GM12878 (cell line): ENCODE measurements around the gene TRIM40.

Source experiments
- CTCF ChIP-seq, 3 experiments: IDR thresholded peaks in 2 of 3; conservative IDR thresholded peaks in 1 of 3; 2 replicates each; pipeline ENCODE4 v1.5.1; 2011; ENCODE audit warnings: low read depth in 3 of 3, low read length in 3 of 3, mild to moderate bottlenecking in 3 of 3, control low read depth in 2 of 3, moderate library complexity in 2 of 3, inconsistent platforms in 1 of 3, mixed read lengths in 1 of 3; ENCODE audit not compliant: control insufficient read depth in 2 of 3, insufficient read depth in 1 of 3; ENCODE audit errors: extremely low read depth in 1 of 3
- POLR2AphosphoS5 ChIP-seq: IDR thresholded peaks from 2 replicates; pipeline ENCODE4 v1.6.1; 2011; ENCODE audit warnings: mild to moderate bottlenecking, low read length, inconsistent platforms

- TF ChIP-seq POLR2AphosphoS5 (no peak), CTCF (IDR thresholded peaks at IDR 0.05 in 2 of 3, conservative IDR thresholded peaks at IDR 0.05 in 1 of 3; ENCODE audit: control insufficient read depth in 2 of 3, extremely low read depth in 1 of 3, insufficient read depth in 1 of 3, low read depth in 3 of 3, low read length in 3 of 3) (no peak)
These were observed 60.4 kb downstream of the TRIM40 start for GRCh38 chr6:30196376-30196775.
